ENCODE measurements around the gene EP300.

EP300 gene

GRCh38 chr22:41216984-41217383 is 124.6 kb downstream of the EP300 start:
- DNase-seq = peak; percentile 80

DNA sequence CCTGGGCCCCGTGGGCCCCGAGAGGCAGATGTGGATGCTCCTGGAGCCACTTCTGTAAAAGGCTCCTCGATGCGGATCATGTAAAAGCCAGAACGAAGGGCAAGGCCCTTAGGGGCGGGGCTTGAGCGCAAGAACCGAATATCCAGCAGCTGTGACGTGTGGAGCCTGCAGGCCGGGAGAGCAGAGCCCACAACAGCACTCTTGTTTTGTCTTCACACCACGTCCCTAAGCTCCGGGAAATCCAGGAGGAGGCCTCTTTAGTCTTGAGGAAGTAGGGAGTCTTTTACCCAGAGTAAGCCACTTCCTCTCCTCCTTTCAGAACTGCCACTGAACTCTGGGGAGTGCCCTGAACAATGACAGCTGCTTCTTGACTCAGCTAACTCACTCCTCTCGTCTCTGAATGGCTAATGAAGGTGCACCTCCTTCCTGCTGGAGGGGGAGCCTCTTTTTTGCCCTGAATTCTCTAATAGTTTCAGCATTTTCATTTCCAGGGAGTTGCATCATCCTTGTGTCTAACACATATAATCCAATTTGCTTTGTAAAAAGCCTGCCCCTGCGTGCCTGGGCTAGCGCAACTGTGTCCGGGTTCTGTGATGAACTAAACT is 125.3 kb downstream of the EP300 start:
- peak; percentile 80 for DNase-seq

GRCh38 chr22:41222846-41223507 is 130.6 kb downstream of the EP300 start:
- no peak for DNase-seq

GRCh38 chr22:41223535-41223934 is 131.1 kb downstream of the EP300 start:
- DNase-seq = no peak

DNA sequence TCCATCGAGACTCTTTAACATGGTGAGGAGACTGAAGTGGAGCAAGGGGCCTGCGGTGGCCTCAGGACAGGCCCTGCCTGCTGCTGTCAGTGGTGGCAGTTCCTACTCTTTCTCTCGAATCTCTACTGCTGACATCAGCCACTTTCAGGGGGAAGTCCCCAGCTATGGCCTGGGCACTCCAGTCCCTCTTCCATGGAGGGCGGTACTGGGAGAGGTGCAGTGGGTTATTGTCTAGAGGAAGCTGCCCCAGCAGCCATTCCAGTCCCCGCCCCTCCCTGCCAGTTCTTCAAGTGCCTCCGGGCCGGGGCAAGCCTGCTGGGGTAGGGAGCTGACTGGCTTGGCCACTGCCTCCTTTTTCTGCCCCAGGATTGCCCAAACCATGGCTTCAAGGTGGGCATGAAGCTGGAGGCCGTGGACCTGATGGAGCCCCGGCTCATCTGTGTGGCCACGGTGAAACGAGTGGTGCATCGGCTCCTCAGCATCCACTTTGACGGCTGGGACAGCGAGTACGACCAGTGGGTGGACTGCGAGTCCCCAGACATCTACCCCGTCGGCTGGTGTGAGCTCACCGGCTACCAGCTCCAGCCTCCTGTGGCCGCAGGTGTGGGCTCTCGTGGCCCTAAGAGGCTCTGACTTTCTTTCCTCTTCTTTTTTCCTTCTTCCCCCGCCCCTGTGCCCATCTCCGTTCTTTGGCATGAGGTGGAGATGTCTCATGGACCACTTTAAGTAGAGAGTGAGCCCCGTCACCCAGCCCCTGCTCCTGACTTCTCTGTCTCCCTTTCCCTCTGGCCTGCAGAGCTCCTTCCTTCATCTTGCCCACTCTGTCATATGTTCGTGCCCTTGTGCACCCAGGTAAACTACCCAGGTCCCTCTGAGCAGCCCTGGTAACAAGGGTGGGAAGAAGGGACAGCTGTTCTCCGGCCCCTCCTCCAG is 134.6 kb downstream of the EP300 start:
- DNase-seq = no peak

GRCh38 chr22:41229215-41229614 is 136.8 kb downstream of the EP300 start:
- DNase-seq = no peak

All from NCI-H1092 treated with DMSO at 0.1 percent for 48 hours (cell line).